WTC11 (cell line): ENCODE data around the gene TM9SF3. TPM values are rescaled to one million over a fixed set of nuclear protein-coding genes. Genes with fewer than 3 reads are reported as not detected.

Experiments
- ATAC-seq: fragments of 200-7000 bp; cut with Tn5 transposase; 2 replicates; pipeline ENCODE4 v1.10.0; 2021; ENCODE audit warnings: mild to moderate bottlenecking, moderate library complexity
- CTCF ChIA-PET: fragments of 300-600 bp; sonication (Branson Sonifier 250); formaldehyde crosslinking; loops from one replicate; lab custom pipeline; 2021; ENCODE audit warnings: antibody characterized with exemption; lab: Charles Lee
- POLR2A ChIA-PET: fragments of 350-600 bp; sonication (Branson Sonifier 250); formaldehyde crosslinking; loops from one replicate; lab custom pipeline; 2021; ENCODE audit warnings: antibody characterized with exemption; lab: Charles Lee
- DNase-seq: peaks from one replicate; pipeline ENCODE4 v3.0.0; 2021; ENCODE audit warnings: low spot score
- H3K27ac Mint-ChIP-seq: 2 replicates; pipeline ENCODE4 v1.8.0; 2021; ENCODE audit warnings: mixed read lengths
- H3K27me3 Mint-ChIP-seq: 2 replicates; pipeline ENCODE4 v1.8.0; 2021; ENCODE audit warnings: low read depth, mild to moderate bottlenecking, moderate library complexity, mixed read lengths
- H3K36me3 Mint-ChIP-seq: 2 replicates; pipeline ENCODE4 v1.8.0; 2021; ENCODE audit warnings: mixed read lengths
- H3K4me1 Mint-ChIP-seq: 2 replicates; pipeline ENCODE4 v1.8.0; 2022; ENCODE audit warnings: mixed read lengths
- H3K4me3 Mint-ChIP-seq: 2 replicates; pipeline ENCODE4 v1.8.0; 2021; ENCODE audit warnings: mild to moderate bottlenecking, moderate library complexity, mixed read lengths
- H3K9me3 Mint-ChIP-seq: 2 replicates; pipeline ENCODE4 v1.8.0; 2021; ENCODE audit warnings: mixed read lengths
- ARID4B ChIP-seq: sonication (generic); formaldehyde crosslinking; IDR thresholded peaks from 2 replicates; pipeline ENCODE4 v1.8.0; 2023; ENCODE audit warnings: missing genetic modification reagents, mild to moderate bottlenecking, borderline replicate concordance
- FOXP4 ChIP-seq: sonication (generic); formaldehyde crosslinking; IDR thresholded peaks from 2 replicates; pipeline ENCODE4 v1.8.0; 2022; ENCODE audit warnings: mild to moderate bottlenecking, missing genetic modification reagents
- HMGA2 ChIP-seq: fragments of 250-450 bp; sonication (Bioruptor Pico); IDR thresholded peaks from 2 replicates; pipeline ENCODE4 v1.4.0; 2021; ENCODE audit warnings: mild to moderate bottlenecking, moderate library complexity
- JAZF1 ChIP-seq: fragments of 250-450 bp; sonication (Bioruptor Pico); IDR thresholded peaks from 2 replicates; pipeline ENCODE4 v1.9.0; 2021; ENCODE audit warnings: moderate library complexity, mild to moderate bottlenecking, inconsistent platforms
- RORB ChIP-seq: fragments of 250-450 bp; sonication (Bioruptor Pico); IDR thresholded peaks from 2 replicates; pipeline ENCODE4 v1.9.0; 2021; ENCODE audit warnings: mild to moderate bottlenecking
- SP1 ChIP-seq: sonication (generic); formaldehyde crosslinking; conservative IDR thresholded peaks from 2 replicates; pipeline ENCODE4 v1.8.1; 2022; ENCODE audit warnings: missing genetic modification reagents
- ZNF263 ChIP-seq: sonication (generic); formaldehyde crosslinking; IDR thresholded peaks from 2 replicates; pipeline ENCODE4 v1.8.1; 2022; ENCODE audit warnings: low read depth, mild to moderate bottlenecking, moderate library complexity, missing genetic modification reagents
- ZNF281 ChIP-seq: sonication (generic); formaldehyde crosslinking; IDR thresholded peaks from 2 replicates; pipeline ENCODE4 v1.8.0; 2023; ENCODE audit warnings: mild to moderate bottlenecking, missing genetic modification reagents
- ZNF396 ChIP-seq: fragments of 250-450 bp; sonication (Bioruptor Pico); IDR thresholded peaks from 2 replicates; pipeline ENCODE4 v1.8.0; 2021; ENCODE audit warnings: mild to moderate bottlenecking, moderate library complexity, borderline replicate concordance
- total RNA-seq: library from RNA; stranded (reverse); gene quantifications from 3 replicates; pipeline ENCODE4 v1.2.3, GENCODE V29; 2021
- TF ChIP-seq, protein P1 (sequence below): sonication (generic); formaldehyde crosslinking; IDR thresholded peaks from 2 replicates; pipeline ENCODE4 v1.8.1; 2023; ENCODE audit warnings: mild to moderate bottlenecking, missing genetic modification reagents
- TF ChIP-seq, protein P2 (sequence below): sonication (generic); formaldehyde crosslinking; IDR thresholded peaks from 2 replicates; pipeline ENCODE4 v1.8.1; 2023; ENCODE audit warnings: mild to moderate bottlenecking, moderate library complexity, missing genetic modification reagents

The TM9SF3 gene
- total RNA-seq, 1 experiment from 2014 or later: 116 TPM

DNA sequence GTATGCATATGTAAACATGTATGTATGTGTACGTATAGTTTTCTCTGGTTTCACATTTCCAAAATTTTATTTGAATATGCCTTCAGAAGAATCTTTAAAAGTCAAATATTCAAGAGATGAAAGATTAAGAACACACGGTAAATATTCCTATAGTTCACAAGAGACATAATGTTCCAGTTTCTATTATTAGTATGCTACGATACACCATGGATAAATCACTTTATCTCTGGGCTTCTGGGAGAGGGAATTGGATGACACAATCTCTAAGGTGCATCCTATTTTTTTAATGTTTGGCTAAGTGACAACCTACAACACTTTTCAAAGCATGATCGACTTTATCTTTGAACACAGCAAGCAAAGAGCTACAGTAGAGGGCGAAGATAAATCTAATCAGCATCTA, 13.8 kb downstream of the TM9SF3 start:
- CTCF ChIA-PET: interaction anchor here (0.6 to 2.4 kb wide), 3 partner anchors 59 to 283 kb away, joined by 3 to 13 read pairs (median 4); partner anchors contain the start of gene TLL2
- TF ChIP-seq ZNF263 (no peak), ZNF396 (CRISPR knock-in tag) (no peak), RORB (CRISPR knock-in tag) (no peak), ZNF281 (CRISPR knock-in tag) (no peak), SP1 (CRISPR knock-in tag) (no peak), HMGA2 (no peak)
- TF ChIP-seq, protein P1, sequence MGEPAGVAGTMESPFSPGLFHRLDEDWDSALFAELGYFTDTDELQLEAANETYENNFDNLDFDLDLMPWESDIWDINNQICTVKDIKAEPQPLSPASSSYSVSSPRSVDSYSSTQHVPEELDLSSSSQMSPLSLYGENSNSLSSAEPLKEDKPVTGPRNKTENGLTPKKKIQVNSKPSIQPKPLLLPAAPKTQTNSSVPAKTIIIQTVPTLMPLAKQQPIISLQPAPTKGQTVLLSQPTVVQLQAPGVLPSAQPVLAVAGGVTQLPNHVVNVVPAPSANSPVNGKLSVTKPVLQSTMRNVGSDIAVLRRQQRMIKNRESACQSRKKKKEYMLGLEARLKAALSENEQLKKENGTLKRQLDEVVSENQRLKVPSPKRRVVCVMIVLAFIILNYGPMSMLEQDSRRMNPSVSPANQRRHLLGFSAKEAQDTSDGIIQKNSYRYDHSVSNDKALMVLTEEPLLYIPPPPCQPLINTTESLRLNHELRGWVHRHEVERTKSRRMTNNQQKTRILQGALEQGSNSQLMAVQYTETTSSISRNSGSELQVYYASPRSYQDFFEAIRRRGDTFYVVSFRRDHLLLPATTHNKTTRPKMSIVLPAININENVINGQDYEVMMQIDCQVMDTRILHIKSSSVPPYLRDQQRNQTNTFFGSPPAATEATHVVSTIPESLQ (CRISPR knock-in tag): no peak
- TF ChIP-seq, protein P2, sequence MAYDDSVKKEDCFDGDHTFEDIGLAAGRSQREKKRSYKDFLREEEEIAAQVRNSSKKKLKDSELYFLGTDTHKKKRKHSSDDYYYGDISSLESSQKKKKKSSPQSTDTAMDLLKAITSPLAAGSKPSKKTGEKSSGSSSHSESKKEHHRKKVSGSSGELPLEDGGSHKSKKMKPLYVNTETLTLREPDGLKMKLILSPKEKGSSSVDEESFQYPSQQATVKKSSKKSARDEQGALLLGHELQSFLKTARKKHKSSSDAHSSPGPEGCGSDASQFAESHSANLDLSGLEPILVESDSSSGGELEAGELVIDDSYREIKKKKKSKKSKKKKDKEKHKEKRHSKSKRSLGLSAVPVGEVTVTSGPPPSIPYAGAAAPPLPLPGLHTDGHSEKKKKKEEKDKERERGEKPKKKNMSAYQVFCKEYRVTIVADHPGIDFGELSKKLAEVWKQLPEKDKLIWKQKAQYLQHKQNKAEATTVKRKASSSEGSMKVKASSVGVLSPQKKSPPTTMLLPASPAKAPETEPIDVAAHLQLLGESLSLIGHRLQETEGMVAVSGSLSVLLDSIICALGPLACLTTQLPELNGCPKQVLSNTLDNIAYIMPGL (CRISPR knock-in tag): no peak
- TF ChIP-seq, all 79 proteins: peak for 0
- no peak overlapping the region for H3K4me3 Mint-ChIP-seq
- ATAC-seq (no peak), DNase-seq (no peak)
- H3K36me3 Mint-ChIP-seq: peaks cover 24% of the 10 kb centered on the region
- H3K4me1 Mint-ChIP-seq: peaks cover 46% of the 10 kb centered on the region
- no peaks in the 10 kb centered on the region for H3K27me3 Mint-ChIP-seq
- H3K9me3 Mint-ChIP-seq: no peaks in the 10 kb centered on the region
- POLR2A ChIA-PET: no interaction called here
- no peak overlapping the region for H3K27ac Mint-ChIP-seq

GRCh38 chr10:96570983-96571964, 15.5 kb downstream of the TM9SF3 start:
- H3K27me3 Mint-ChIP-seq: no peaks in the 10 kb centered on the region
- H3K4me3 Mint-ChIP-seq: peak overlapping the region; percentile 32
- DNase-seq: no peak
- H3K9me3 Mint-ChIP-seq: no peaks in the 10 kb centered on the region
- TF ChIP-seq JAZF1 (CRISPR knock-in tag): no peak
- no peak for TF ChIP-seq ARID4B (CRISPR knock-in tag)
- TF ChIP-seq FOXP4 (CRISPR knock-in tag): peak; percentile 35; the same call in 1 of the 2 replicates
- TF ChIP-seq, all 79 proteins: peak for 1
- peak; percentile 91 for ATAC-seq
- Mint-ChIP-seq H3K4me1 (peaks cover 57% of the 10 kb centered on the region), H3K27ac (peak overlapping the region; percentile 89), H3K36me3 (peaks cover 32% of the 10 kb centered on the region)
- ChIA-PET POLR2A (interaction anchor here (0.6 kb wide), 1 partner anchor 9 kb away, joined by 3 read pairs; no protein-coding TSS in a partner anchor), CTCF (interaction anchor here (0.8 to 2.4 kb wide), 8 partner anchors 9 to 454 kb away, joined by 3 to 13 read pairs (median 5); partner anchors contain the start of gene TLL2)
